ENCODE measurements around the gene HNRNPC. TPM values are rescaled to one million over a fixed set of nuclear protein-coding genes. Genes with fewer than 3 reads are reported as not detected.

HNRNPC gene
- total and polyA plus RNA-seq, 9 of the 15 experiments (the other 6 are each of a cell fraction or from before 2014, with no cell fraction given), result 679 to 1,557 (median 1,191) TPM

DNA sequence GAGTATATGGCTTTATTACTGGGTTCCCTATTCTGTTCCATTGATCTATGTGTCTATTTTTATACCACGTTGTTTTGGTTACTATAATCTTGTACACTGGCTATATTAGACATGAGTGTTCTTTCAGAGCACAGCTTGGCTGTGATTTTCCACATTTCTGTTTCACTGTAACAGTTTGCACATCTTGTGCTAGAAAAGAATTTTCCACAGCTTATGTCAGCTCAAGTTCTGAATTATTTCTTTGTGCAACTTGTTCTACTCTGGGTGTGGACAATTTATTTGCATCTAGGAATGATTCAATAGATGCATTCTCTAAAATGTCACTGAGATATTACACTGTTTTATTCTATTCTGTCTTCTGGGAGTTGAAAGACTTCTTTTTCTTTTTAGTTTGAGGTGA, 85.0 kb downstream of the HNRNPC start:
- FAIRE-seq (no peak), DNase-seq (ENCODE audit: extremely low read depth in 1 of 4, low spot score in 3 of 4) (no peak), ATAC-seq (no peak)
- WGBS (ENCODE audit: insufficient coverage, low coverage, missing lambda C conversion rate), result 13% methylated on average over 1 of the region's 1 CpG
- H3K9ac ChIP-seq (ENCODE audit: insufficient read depth in 1 of 2, low read depth in 2 of 2, low read length in 2 of 2), result no peak overlapping the region
- POLR2A ChIA-PET, result no interaction called here
- no peaks in the 10 kb centered on the region for H3K27me3 ChIP-seq (ENCODE audit: control insufficient read depth in 2 of 2, insufficient read depth in 2 of 2, low read length in 2 of 2)
- CTCF ChIA-PET (ENCODE audit: low intra/inter-chr PET ratio), result no interaction called here
- intact Hi-C loops (cut with micrococcal nuclease) (no loop called here), in situ Hi-C loops (cut with MboI) (no loop called here)
- H3K4me3 ChIP-seq, result no peak overlapping the region
- no peak overlapping the region for H3K4me2 ChIP-seq (ENCODE audit: insufficient read depth, low read length)
- H3K9me3 ChIP-seq (replicated peaks; ENCODE audit: control insufficient read depth, insufficient read depth, low read depth, low read length), result no peaks in the 10 kb centered on the region
- H4K20me1 ChIP-seq (replicated peaks; ENCODE audit: control insufficient read depth, insufficient read depth, low read length), result no peaks in the 10 kb centered on the region
- no peak overlapping the region for H2AFZ ChIP-seq (ENCODE audit: low read depth, low read length)
- no peak for TF ChIP-seq ZNF384 (IDR thresholded peaks at IDR 0.05; ENCODE audit: low read depth, low read length)
- no peak for TF ChIP-seq ZSCAN29 (IDR thresholded peaks at IDR 0.05)
- no peak for TF ChIP-seq NR3C1 (CRISPR knock-in tag; IDR thresholded peaks at IDR 0.05)
- no peak for TF ChIP-seq ZNF23 (CRISPR knock-in tag; IDR thresholded peaks at IDR 0.05)
- BruUV-seq (replicated peaks), result no TSS peak
- no peaks in the 10 kb centered on the region for H3K36me3 ChIP-seq (ENCODE audit: control insufficient read depth, insufficient read depth, low read length)
- H3K9me1 ChIP-seq (ENCODE audit: control insufficient read depth, insufficient read depth, low read length), result no peaks in the 10 kb centered on the region
- H3K27ac ChIP-seq (ENCODE audit: extremely low read depth, low read depth, low read length), result no peak overlapping the region
- peaks cover 3 to 4% of the 10 kb centered on the region in 2 experiments; a peak in 2 of 5 replicates for H3K4me1 ChIP-seq (replicated peaks in 1 of 2; ENCODE audit: control insufficient read depth in 2 of 2, insufficient read depth in 2 of 2, low read length in 2 of 2)
- no peaks in the 10 kb centered on the region for H3K79me2 ChIP-seq (ENCODE audit: control insufficient read depth, insufficient read depth, low read length)

DNA sequence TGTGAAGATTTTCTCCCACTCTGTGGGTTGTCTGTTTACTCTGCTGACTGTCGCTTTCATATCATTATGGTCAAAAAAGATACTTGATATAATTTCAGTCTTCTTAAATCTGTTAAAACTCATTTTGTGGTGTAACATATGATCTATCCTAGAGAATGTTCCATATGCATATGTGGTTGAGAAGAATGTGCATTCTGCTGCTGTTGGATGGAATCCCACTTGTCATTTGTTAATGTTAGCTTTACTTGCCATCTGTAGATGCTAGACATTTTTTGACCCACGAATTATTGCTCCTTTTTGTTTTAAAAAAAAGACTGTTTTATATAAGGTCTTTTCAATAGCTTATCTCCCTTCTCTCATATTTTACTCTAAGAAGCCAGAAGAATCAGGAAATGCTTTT, 87.1 kb downstream of the HNRNPC start:
- H3K9me3 ChIP-seq (replicated peaks; ENCODE audit: control insufficient read depth, insufficient read depth, low read depth, low read length), result no peaks in the 10 kb centered on the region
- no peak for ATAC-seq
- FAIRE-seq, result no peak
- no TSS peak for BruUV-seq (replicated peaks)
- no peak overlapping the region for H3K4me3 ChIP-seq
- no peak overlapping the region for H3K9ac ChIP-seq (ENCODE audit: insufficient read depth in 1 of 2, low read depth in 2 of 2, low read length in 2 of 2)
- DNase-seq (ENCODE audit: extremely low read depth in 1 of 4, low spot score in 3 of 4), result no peak
- no peaks in the 10 kb centered on the region for H4K20me1 ChIP-seq (replicated peaks; ENCODE audit: control insufficient read depth, insufficient read depth, low read length)
- no peak overlapping the region for H3K4me2 ChIP-seq (ENCODE audit: insufficient read depth, low read length)
- WGBS (ENCODE audit: insufficient coverage, low coverage, missing lambda C conversion rate), result 6% methylated on average over 2 of the region's 2 CpGs
- no peak for TF ChIP-seq EGR1 (conservative IDR thresholded peaks at IDR 0.05)
- TF ChIP-seq ZNF77 (CRISPR knock-in tag; IDR thresholded peaks at IDR 0.05), result no peak
- TF ChIP-seq COPS2 (conservative IDR thresholded peaks at IDR 0.05), result no peak
- TF ChIP-seq POLR2AphosphoS5 (IDR thresholded peaks at IDR 0.05; ENCODE audit: control insufficient read depth, insufficient read depth, low read depth, low read length), result no peak
- TF ChIP-seq RUNX1 (IDR thresholded peaks at IDR 0.05; ENCODE audit: low read depth), result no peak
- no peak for TF ChIP-seq FOXK1 (CRISPR knock-in tag; IDR thresholded peaks at IDR 0.05; ENCODE audit: borderline replicate concordance)
- TF ChIP-seq NFRKB (IDR thresholded peaks at IDR 0.05; ENCODE audit: low read depth), result no peak
- TF ChIP-seq CBFA2T2 (conservative IDR thresholded peaks at IDR 0.05), result no peak
- TF ChIP-seq ELF2 (CRISPR knock-in tag; IDR thresholded peaks at IDR 0.05), result no peak
- no peak for TF ChIP-seq NFIX (CRISPR knock-in tag; IDR thresholded peaks at IDR 0.05; ENCODE audit: low read depth)
- no peak for TF ChIP-seq NFYB (IDR thresholded peaks at IDR 0.05; ENCODE audit: extremely low read depth, insufficient read length)
- TF ChIP-seq HNRNPUL1 (IDR thresholded peaks at IDR 0.05; ENCODE audit: low read length), result no peak
- TF ChIP-seq NR2F6 (CRISPR knock-in tag; IDR thresholded peaks at IDR 0.05), result no peak
- ChIA-PET POLR2A (no interaction called here), CTCF (ENCODE audit: low intra/inter-chr PET ratio) (no interaction called here)
- H3K36me3 ChIP-seq (ENCODE audit: control insufficient read depth, insufficient read depth, low read length), result no peaks in the 10 kb centered on the region
- H3K27ac ChIP-seq (ENCODE audit: extremely low read depth, low read depth, low read length), result no peak overlapping the region
- no peak overlapping the region for H2AFZ ChIP-seq (ENCODE audit: low read depth, low read length)
- H3K27me3 ChIP-seq (ENCODE audit: control insufficient read depth in 2 of 2, insufficient read depth in 2 of 2, low read length in 2 of 2), result no peaks in the 10 kb centered on the region
- no peaks in the 10 kb centered on the region for H3K79me2 ChIP-seq (ENCODE audit: control insufficient read depth, insufficient read depth, low read length)
- no peaks in the 10 kb centered on the region for H3K9me1 ChIP-seq (ENCODE audit: control insufficient read depth, insufficient read depth, low read length)
- intact Hi-C loops (cut with micrococcal nuclease) (no loop called here), in situ Hi-C loops (cut with MboI) (no loop called here)
- H3K4me1 ChIP-seq (replicated peaks in 1 of 2; ENCODE audit: control insufficient read depth in 2 of 2, insufficient read depth in 2 of 2, low read length in 2 of 2), result peaks cover 0 to 3% of the 10 kb centered on the region in 2 experiments; a peak in 1 of 5 replicates
